HL-60 (cell line): ENCODE measurements around the gene SATB2.

ENCODE experiments used
- DNase-seq, 2 experiments: peaks; one replicate each; pipeline ENCODE4 v3.0.0-alpha.2; 2010 to 2020; ENCODE audit warnings: low read depth in 1 of 2, low spot score in 1 of 2
- H3K27ac ChIP-seq: fragments of 250-450 bp; sonication (Bioruptor Pico); replicated peaks from 2 replicates; pipeline ENCODE4 v1.5.1; 2020; ENCODE audit warnings: mild to moderate bottlenecking, moderate library complexity
- H3K27me3 ChIP-seq: fragments of 250-450 bp; sonication (Bioruptor Pico); 2 replicates; pipeline ENCODE4 v1.5.1; 2021; ENCODE audit warnings: mild to moderate bottlenecking, moderate library complexity; ENCODE audit not compliant: insufficient read depth, poor library complexity, severe bottlenecking
- H3K4me3 ChIP-seq: replicated peaks from 2 replicates; pipeline ENCODE4 v1.5.1; 2011; ENCODE audit warnings: mild to moderate bottlenecking, control low read depth, low read length; ENCODE audit not compliant: insufficient read depth
- GABPA ChIP-seq: IDR thresholded peaks from 2 replicates; pipeline ENCODE4 v1.6.1; 2012; ENCODE audit warnings: low read depth
- POLR2AphosphoS5 ChIP-seq: IDR thresholded peaks from 2 replicates; pipeline ENCODE4 v1.6.1; 2012; ENCODE audit warnings: low read depth
- SPI1 ChIP-seq: IDR thresholded peaks from 2 replicates; pipeline ENCODE4 v1.6.1; 2012; ENCODE audit warnings: low read depth, mild to moderate bottlenecking, borderline replicate concordance
- TF ChIP-seq, protein P1 (sequence below): IDR thresholded peaks from one replicate; pipeline ENCODE4 v1.5.1; 2011; ENCODE audit warnings: low read length, control low read depth, inconsistent platforms; ENCODE audit not compliant: insufficient read depth
- TF ChIP-seq, protein P2 (sequence below): IDR thresholded peaks from 2 replicates; pipeline ENCODE4 v1.6.1; 2012; ENCODE audit warnings: low read depth; ENCODE audit not compliant: insufficient replicate concordance

SATB2 gene

DNA sequence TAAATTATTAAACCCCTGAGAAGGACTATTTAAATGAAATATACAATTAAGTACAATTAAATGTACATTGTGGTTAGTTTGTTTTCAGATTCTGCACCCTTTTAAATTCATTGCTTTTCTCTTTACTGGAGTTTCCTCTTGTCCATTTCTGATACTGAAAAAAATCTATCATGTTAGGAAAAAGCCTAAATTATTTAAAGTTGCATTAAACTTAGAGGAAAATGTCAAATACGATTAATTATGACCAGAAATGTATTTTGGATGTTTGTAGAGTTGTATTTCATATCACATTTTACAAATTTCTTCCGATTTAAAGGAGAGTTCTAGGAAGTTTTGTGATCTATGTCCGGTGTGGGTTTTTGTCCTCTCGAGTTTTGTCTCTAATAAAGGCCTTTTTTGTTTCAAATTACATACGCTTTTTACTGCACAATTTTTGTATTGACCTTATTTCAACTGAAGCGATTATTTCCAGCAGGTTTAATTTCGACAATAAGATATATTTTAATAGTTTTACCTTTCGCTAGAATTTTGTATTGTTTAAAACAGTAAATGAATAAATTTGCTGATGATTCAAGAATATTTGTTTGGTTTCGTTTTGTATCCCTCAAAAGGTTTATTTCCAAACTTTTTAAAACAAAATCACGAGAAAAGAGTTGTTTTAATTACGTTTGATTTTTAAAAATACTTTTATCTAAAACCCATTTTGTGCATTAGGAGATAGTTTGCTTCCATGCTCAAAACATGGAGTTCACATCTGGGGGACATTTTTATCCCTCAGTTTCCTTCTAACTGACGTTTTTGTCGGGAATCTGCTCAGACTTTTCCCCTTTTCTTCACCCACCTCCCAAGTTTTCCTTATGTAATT is 3.3 kb upstream of the SATB2 start:
- Histone ChIP-seq H3K27ac (peak overlapping the region; percentile 99), H3K27me3 (peaks cover 22% of the 10 kb centered on the region), H3K4me3 (peak overlapping the region; percentile 73)
- TF ChIP-seq, protein P1, sequence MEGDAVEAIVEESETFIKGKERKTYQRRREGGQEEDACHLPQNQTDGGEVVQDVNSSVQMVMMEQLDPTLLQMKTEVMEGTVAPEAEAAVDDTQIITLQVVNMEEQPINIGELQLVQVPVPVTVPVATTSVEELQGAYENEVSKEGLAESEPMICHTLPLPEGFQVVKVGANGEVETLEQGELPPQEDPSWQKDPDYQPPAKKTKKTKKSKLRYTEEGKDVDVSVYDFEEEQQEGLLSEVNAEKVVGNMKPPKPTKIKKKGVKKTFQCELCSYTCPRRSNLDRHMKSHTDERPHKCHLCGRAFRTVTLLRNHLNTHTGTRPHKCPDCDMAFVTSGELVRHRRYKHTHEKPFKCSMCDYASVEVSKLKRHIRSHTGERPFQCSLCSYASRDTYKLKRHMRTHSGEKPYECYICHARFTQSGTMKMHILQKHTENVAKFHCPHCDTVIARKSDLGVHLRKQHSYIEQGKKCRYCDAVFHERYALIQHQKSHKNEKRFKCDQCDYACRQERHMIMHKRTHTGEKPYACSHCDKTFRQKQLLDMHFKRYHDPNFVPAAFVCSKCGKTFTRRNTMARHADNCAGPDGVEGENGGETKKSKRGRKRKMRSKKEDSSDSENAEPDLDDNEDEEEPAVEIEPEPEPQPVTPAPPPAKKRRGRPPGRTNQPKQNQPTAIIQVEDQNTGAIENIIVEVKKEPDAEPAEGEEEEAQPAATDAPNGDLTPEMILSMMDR: no peak
- no peak for TF ChIP-seq POLR2AphosphoS5
- TF ChIP-seq, protein P2, sequence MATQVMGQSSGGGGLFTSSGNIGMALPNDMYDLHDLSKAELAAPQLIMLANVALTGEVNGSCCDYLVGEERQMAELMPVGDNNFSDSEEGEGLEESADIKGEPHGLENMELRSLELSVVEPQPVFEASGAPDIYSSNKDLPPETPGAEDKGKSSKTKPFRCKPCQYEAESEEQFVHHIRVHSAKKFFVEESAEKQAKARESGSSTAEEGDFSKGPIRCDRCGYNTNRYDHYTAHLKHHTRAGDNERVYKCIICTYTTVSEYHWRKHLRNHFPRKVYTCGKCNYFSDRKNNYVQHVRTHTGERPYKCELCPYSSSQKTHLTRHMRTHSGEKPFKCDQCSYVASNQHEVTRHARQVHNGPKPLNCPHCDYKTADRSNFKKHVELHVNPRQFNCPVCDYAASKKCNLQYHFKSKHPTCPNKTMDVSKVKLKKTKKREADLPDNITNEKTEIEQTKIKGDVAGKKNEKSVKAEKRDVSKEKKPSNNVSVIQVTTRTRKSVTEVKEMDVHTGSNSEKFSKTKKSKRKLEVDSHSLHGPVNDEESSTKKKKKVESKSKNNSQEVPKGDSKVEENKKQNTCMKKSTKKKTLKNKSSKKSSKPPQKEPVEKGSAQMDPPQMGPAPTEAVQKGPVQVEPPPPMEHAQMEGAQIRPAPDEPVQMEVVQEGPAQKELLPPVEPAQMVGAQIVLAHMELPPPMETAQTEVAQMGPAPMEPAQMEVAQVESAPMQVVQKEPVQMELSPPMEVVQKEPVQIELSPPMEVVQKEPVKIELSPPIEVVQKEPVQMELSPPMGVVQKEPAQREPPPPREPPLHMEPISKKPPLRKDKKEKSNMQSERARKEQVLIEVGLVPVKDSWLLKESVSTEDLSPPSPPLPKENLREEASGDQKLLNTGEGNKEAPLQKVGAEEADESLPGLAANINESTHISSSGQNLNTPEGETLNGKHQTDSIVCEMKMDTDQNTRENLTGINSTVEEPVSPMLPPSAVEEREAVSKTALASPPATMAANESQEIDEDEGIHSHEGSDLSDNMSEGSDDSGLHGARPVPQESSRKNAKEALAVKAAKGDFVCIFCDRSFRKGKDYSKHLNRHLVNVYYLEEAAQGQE: no peak
- no peak for DNase-seq

DNA sequence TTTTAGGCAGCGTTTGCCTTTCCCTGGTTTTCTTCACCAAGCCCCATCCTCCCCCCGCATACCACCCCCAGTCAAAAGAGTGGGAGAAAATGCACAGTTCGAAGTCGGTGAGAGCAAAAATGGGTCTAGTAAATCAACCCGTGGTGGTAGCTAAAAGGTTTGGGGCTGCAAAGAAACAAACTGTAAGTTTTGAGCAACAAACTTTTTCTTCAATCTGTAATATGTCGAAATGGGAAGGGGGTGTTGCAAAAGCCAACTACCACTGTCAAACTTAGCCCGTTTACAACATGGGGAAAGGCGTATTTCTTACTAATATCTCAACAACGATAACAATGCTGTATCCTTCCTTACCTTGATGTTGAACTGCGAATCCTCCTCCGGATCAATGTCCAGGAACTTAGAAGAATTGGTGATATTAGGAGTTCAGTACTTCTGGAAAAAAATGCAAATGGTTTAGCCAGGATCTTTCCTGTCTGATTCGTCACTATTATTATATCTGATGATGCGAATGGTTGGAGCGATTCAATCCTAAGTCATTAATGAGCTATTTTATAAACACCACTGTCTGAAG is 2.4 kb upstream of the SATB2 start:
- Histone ChIP-seq H3K4me3 (peak overlapping the region; percentile 73), H3K27ac (peak overlapping the region; percentile 99), H3K27me3 (peaks cover 13% of the 10 kb centered on the region)
- TF ChIP-seq, protein P1: no peak
- TF ChIP-seq, protein P2: no peak
- TF ChIP-seq POLR2AphosphoS5: no peak
- TF ChIP-seq SPI1: no peak
- no peak for TF ChIP-seq GABPA
- DNase-seq: peak; percentile 38 to 76

DNA sequence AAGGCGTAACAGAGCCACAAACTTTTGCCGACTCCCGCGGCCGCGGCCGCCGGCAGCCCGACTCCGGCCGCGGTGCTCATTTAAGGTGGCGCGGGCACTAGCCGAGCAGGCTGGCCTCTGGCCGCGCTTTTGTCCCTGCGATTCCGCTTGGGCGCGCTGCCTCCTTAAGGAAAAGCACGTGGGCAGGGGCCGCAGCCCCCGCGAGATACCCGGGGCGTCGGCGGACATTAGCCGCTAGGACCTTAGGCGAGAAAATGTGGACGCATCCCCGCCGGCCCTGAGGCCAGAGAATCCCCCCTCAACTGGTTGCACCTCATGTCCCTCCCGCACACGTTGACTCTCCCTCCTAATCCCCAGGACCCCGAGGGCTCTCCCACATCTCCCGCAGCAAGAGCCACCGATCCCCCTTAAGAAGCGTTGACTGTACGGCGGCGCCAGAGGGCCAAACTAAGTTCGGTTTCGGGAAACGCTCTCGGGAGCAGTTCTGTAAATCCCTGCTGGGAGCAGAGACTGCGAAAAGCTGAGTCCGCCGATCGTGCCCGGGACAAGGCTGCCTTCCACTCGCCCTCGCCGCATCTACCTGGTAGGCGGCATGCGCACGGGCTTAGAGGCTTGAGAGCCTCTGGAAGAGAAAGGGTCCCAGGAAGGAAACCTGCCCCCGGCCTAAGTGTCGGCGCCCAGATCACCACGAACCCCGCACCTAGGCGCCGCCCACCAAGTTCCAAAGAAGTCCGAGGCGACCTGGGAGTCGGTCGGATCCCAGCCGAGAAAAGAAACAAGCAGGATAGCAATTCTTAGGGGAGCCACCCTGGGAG is 1.8 kb upstream of the SATB2 start:
- DNase-seq: peak; percentile 67 to 88
- H3K27ac ChIP-seq: peak overlapping the region; percentile 99
- H3K4me3 ChIP-seq: peak overlapping the region; percentile 73
- TF ChIP-seq POLR2AphosphoS5 (peak; percentile 72), GABPA (no peak), SPI1 (peak; percentile 46; the same call in 1 of the 2 replicates)
- TF ChIP-seq, protein P1: no peak
- TF ChIP-seq, protein P2: no peak
- H3K27me3 ChIP-seq: peaks cover 7% of the 10 kb centered on the region
